Stimulated activated CD4-positive, alpha-beta T cell treated with anti-CD3 and anti-CD28 coated beads, TNF-alpha, amount 100 ng/mL, for 48 hours (primary cell): ENCODE measurements around the gene WIPF2.
"Not testable (repeated sequence)": the region's sequence is repeated elsewhere in the genome, so short reads cannot be mapped to it uniquely, and the experiment has no call there.

ENCODE experiments used
- DNase-seq, 3 donors: peaks; one replicate each; pipeline ENCODE4 v3.0.0-alpha.2; 2020; ENCODE audit warnings: low read depth in 3 of 3

The WIPF2 gene

GRCh38 chr17:40191237-40192208 is 27.6 kb upstream of the WIPF2 start:
- DNase-seq, result peak; percentile 28 to 63 (median 51)

- no peak for DNase-seq
Observed at GRCh38 chr17:40192961-40193360, 26.1 kb upstream of the WIPF2 start.

- no peak for DNase-seq
Observed at GRCh38 chr17:40194821-40195220, 24.3 kb upstream of the WIPF2 start.

- DNase-seq, result no peak
Observed at GRCh38 chr17:40197550-40197949, 21.6 kb upstream of the WIPF2 start.

- not testable (repeated sequence) for DNase-seq
Observed at GRCh38 chr17:40197965-40198456, 21.1 kb upstream of the WIPF2 start.

- DNase-seq, result no peak
Observed at GRCh38 chr17:40198576-40198975, 20.5 kb upstream of the WIPF2 start.

- no peak for DNase-seq
Observed at GRCh38 chr17:40203131-40203530, 16.0 kb upstream of the WIPF2 start.

GRCh38 chr17:40206193-40206592 is 12.9 kb upstream of the WIPF2 start:
- not testable (repeated sequence) for DNase-seq

- no peak for DNase-seq
Observed at GRCh38 chr17:40209404-40210093, 9.6 kb upstream of the WIPF2 start.

- DNase-seq, result not testable (repeated sequence)
Observed at GRCh38 chr17:40213914-40214313, 5.2 kb upstream of the WIPF2 start.

- no peak for DNase-seq
Observed at GRCh38 chr17:40218006-40218739, 931 bp upstream of the WIPF2 start.

GRCh38 chr17:40219594-40220338 is 662 bp downstream of the WIPF2 start:
- peak in 2 of 3 donors; percentile 6 to 17 for DNase-seq

- no peak for DNase-seq
Observed at GRCh38 chr17:40224718-40225550, 5.8 kb downstream of the WIPF2 start.

- DNase-seq, result not testable (repeated sequence)
Observed at GRCh38 chr17:40229146-40229545, 10.0 kb downstream of the WIPF2 start.

GRCh38 chr17:40230670-40231069 is 11.6 kb downstream of the WIPF2 start:
- DNase-seq, result no peak

GRCh38 chr17:40231928-40232327 is 12.8 kb downstream of the WIPF2 start:
- not testable (repeated sequence) for DNase-seq

GRCh38 chr17:40241252-40241834 is 22.2 kb downstream of the WIPF2 start:
- no peak for DNase-seq

- no peak for DNase-seq
Observed at GRCh38 chr17:40242774-40243173, 23.7 kb downstream of the WIPF2 start.

GRCh38 chr17:40243761-40244160 is 24.7 kb downstream of the WIPF2 start:
- DNase-seq, result no peak

GRCh38 chr17:40244255-40244654 is 25.2 kb downstream of the WIPF2 start:
- no peak for DNase-seq
